Stomach (tissue), 9 donors: ENCODE measurements around the gene EEA1. TPM values are rescaled to one million over a fixed set of nuclear protein-coding genes. Genes with fewer than 3 reads are reported as not detected.
A peak's percentile ranks its signal among the peaks of the same experiment; 100 is the strongest.

Experiments used
- DNase-seq, 2 donors: peaks; one replicate each; pipeline versions ENCODE4 v3.0.0 to v3.0.0-alpha.2; 2013 to 2019
- H3K27ac ChIP-seq, 5 donors: fragments of 200-600 bp in 4 of 5; sonication (generic) in 4 of 5; one replicate each; pipeline ENCODE4 v1.5.1; 2013 to 2019; ENCODE audit warnings: mild to moderate bottlenecking in 1 of 5, moderate library complexity in 1 of 5
- H3K27me3 ChIP-seq, 3 donors: fragments of 200-600 bp; sonication (generic); one replicate each; pipeline ENCODE4 v1.5.1; 2017 to 2019; ENCODE audit warnings: mixed run types in 1 of 3
- H3K36me3 ChIP-seq, 4 donors: fragments of 200-600 bp; sonication (generic); 1 replicate in 3 of 4; 2 replicates in 1 of 4; pipeline ENCODE4 v1.5.1; 2016 to 2019
- H3K4me1 ChIP-seq, 4 donors: fragments of 200-600 bp; sonication (generic); one replicate each; pipeline ENCODE4 v1.5.1; 2016 to 2019
- H3K4me3 ChIP-seq, 4 donors: fragments of 200-600 bp; sonication (generic) in 3 of 4; one replicate each; pipeline ENCODE4 v1.5.1; 2016 to 2019; ENCODE audit warnings: mild to moderate bottlenecking in 1 of 4
- H3K9me3 ChIP-seq, 4 donors: fragments of 200-600 bp; sonication (generic); one replicate each; pipeline ENCODE4 v1.5.1; 2016 to 2019
- EP300 ChIP-seq: sonication (generic); formaldehyde crosslinking; IDR thresholded peaks from one replicate; pipeline ENCODE4 v1.6.1; 2017; ENCODE audit warnings: antibody characterized with exemption
- POLR2A ChIP-seq, 4 donors: fragments of 450-650 bp; IDR thresholded peaks; one replicate each; pipeline ENCODE4 v1.6.1; 2016; ENCODE audit warnings: antibody characterized with exemption in 4 of 4, control low read depth in 2 of 4, mild to moderate bottlenecking in 1 of 4, moderate library complexity in 1 of 4
- POLR2AphosphoS5 ChIP-seq, 3 donors: sonication (generic); formaldehyde crosslinking; IDR thresholded peaks; one replicate each; pipeline ENCODE4 v1.6.1; 2016; ENCODE audit warnings: antibody characterized with exemption in 3 of 3
- WGBS, 5 donors: extraction: QIAGEN DNeasy Blood & Tissue Kit in 3 of 5; methylation state at CpG; one replicate each; pipeline versions ENCODE4 v1.1.5 to v1.1.7; 2013 to 2018; 5-methylcytosine and 5-hydroxymethylcytosine counted together
- intact Hi-C: fragments of 100-400 bp; cut with DNase I; formaldehyde crosslinking; loops from one replicate; pipeline ENCODE4 v1.15.1; 2023; ENCODE audit warnings: low total_unique reads
- polyA plus RNA-seq, 3 donors: library from polyadenylated mRNA; stranded (reverse); fragments of 200-250 nt; gene quantifications; one replicate each; pipeline ENCODE4 v1.2.3, GENCODE V29; 2013
- total RNA-seq, 5 donors: library from RNA; depleted of rRNA; stranded (reverse); fragments of >200 nt; gene quantifications; one replicate each; pipeline versions ENCODE4 v1.1.0 to v1.2.3, GENCODE V29; 2014 to 2016
- TF ChIP-seq, protein P1 (sequence below), 7 experiments: fragments of 450-650 bp in 4 of 7; fragments of 200-600 bp in 3 of 7; sonication (generic) in 3 of 7; IDR thresholded peaks; one replicate each; pipeline ENCODE4 v1.5.1; 2016 to 2019; ENCODE audit warnings: antibody characterized with exemption in 7 of 7, control low read depth in 2 of 7, mild to moderate bottlenecking in 1 of 7
- donor health status: healthy with polysubstance abuse.
- donor health status: Bipolar disorder and iron deficiency.
- donor health status: healthy.

EEA1 gene
- total and polyA plus RNA-seq, 8 donors, result 2.0 to 24.2 (median 10.8) TPM

DNA sequence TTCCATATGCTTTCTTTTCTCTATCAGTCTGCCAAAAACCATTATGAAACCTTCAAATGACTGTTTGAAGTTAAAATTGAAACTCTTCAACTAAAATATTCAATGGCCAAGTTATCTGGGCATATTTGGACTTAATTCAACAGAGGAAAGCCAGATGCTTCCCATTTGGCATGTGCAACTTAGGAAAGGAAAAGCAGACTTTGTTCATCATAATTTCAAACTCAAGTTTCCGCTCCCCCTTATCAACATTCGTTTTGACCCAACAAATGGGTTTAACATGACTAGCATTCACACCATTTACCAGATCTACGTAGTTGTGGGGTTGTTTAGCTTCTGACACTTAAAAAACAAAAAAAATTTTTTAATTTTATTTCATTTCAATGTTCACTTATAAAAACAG lies 150.6 kb downstream of the EEA1 start:
- TF ChIP-seq POLR2AphosphoS5 (IDR thresholded peaks at IDR 0.05) (no peak), POLR2A (IDR thresholded peaks at IDR 0.05) (no peak), EP300 (no peak)
- TF ChIP-seq, protein P1, sequence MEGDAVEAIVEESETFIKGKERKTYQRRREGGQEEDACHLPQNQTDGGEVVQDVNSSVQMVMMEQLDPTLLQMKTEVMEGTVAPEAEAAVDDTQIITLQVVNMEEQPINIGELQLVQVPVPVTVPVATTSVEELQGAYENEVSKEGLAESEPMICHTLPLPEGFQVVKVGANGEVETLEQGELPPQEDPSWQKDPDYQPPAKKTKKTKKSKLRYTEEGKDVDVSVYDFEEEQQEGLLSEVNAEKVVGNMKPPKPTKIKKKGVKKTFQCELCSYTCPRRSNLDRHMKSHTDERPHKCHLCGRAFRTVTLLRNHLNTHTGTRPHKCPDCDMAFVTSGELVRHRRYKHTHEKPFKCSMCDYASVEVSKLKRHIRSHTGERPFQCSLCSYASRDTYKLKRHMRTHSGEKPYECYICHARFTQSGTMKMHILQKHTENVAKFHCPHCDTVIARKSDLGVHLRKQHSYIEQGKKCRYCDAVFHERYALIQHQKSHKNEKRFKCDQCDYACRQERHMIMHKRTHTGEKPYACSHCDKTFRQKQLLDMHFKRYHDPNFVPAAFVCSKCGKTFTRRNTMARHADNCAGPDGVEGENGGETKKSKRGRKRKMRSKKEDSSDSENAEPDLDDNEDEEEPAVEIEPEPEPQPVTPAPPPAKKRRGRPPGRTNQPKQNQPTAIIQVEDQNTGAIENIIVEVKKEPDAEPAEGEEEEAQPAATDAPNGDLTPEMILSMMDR (IDR thresholded peaks at IDR 0.05), result no peak

DNA sequence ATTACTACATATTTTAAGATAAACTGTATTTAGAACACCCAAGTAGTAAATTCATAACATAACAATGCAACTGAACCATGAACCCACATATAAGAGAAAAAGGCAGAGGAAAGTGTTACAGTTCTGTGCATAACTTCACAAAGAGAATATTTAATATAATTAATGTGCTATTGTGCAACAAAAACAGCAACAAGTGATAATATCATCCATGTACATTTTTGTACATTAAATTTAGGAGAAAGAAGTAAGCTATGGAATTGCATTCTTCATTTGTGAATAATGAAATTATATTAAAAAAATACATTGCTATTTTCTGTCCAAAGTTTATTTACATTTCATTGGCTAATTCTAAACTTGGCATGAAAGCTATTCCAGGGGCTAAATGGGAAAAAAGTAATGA lies 153.7 kb downstream of the EEA1 start:
- peaks cover 3 to 50% (median 45%) of the 10 kb centered on the region in 4 donors for H3K36me3 ChIP-seq
- no peak for DNase-seq
- no peaks in the 10 kb centered on the region for H3K9me3 ChIP-seq
- H3K4me3 ChIP-seq, result no peak overlapping the region
- no peak overlapping the region for H3K27ac ChIP-seq
- no peaks in the 10 kb centered on the region for H3K27me3 ChIP-seq
- intact Hi-C loops, result no loop called here
- TF ChIP-seq POLR2A (IDR thresholded peaks at IDR 0.05) (no peak), POLR2AphosphoS5 (IDR thresholded peaks at IDR 0.05) (no peak), EP300 (no peak)
- TF ChIP-seq, protein P1 (IDR thresholded peaks at IDR 0.05), result no peak
- peaks cover 0 to 9% (median 6%) of the 10 kb centered on the region in 4 donors for H3K4me1 ChIP-seq

More for the DNA sequence above, 150.6 kb downstream of the EEA1 start:
- intact Hi-C loops, result no loop called here
- H3K36me3 ChIP-seq, result peaks cover 3 to 57% (median 52%) of the 10 kb centered on the region in 4 donors
- WGBS, 5 donors, result 81 to 88% (median 82%) methylated on average over 3 of the region's 3 CpGs
- H3K27ac ChIP-seq, result no peak overlapping the region
- DNase-seq, result peak in 1 of 2 donors; percentile 21
- H3K9me3 ChIP-seq, result no peaks in the 10 kb centered on the region
- no peak overlapping the region for H3K4me3 ChIP-seq
- H3K27me3 ChIP-seq, result no peaks in the 10 kb centered on the region
- H3K4me1 ChIP-seq, result no peaks in the 10 kb centered on the region

DNA sequence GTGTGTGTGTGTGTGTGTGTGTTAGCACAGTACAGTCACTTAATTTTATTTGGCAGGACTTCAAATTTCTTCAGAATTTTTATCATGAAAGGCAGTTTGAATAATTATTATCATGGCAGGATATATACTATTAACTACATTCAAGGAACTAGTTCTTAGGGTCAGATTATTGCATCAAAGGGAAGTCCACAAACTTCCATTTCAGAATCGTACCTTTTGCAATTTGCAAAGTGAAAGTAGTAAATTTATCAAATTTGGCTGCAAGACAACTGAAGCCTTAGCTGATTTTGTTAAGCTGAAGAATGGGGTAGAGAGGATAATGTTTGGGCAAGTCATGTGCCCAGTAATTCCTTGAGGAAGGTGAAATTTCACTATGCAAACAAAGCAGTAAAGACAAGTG lies 158.1 kb downstream of the EEA1 start:
- no peaks in the 10 kb centered on the region for H3K27me3 ChIP-seq
- no peaks in the 10 kb centered on the region for H3K9me3 ChIP-seq
- DNase-seq, result no peak
- TF ChIP-seq EP300 (no peak), POLR2A (IDR thresholded peaks at IDR 0.05) (no peak), POLR2AphosphoS5 (IDR thresholded peaks at IDR 0.05) (no peak)
- TF ChIP-seq, protein P1 (IDR thresholded peaks at IDR 0.05), result no peak
- 26 to 45% (median 29%) methylated on average over 1 of the region's 1 CpG for WGBS, 5 donors
- peaks cover 0 to 11% (median 8%) of the 10 kb centered on the region in 4 donors for H3K36me3 ChIP-seq
- H3K4me3 ChIP-seq, result no peak overlapping the region
- intact Hi-C loops, result no loop called here
- no peak overlapping the region for H3K27ac ChIP-seq
- H3K4me1 ChIP-seq, result peaks cover 0 to 28% (median 6%) of the 10 kb centered on the region in 4 donors

DNA sequence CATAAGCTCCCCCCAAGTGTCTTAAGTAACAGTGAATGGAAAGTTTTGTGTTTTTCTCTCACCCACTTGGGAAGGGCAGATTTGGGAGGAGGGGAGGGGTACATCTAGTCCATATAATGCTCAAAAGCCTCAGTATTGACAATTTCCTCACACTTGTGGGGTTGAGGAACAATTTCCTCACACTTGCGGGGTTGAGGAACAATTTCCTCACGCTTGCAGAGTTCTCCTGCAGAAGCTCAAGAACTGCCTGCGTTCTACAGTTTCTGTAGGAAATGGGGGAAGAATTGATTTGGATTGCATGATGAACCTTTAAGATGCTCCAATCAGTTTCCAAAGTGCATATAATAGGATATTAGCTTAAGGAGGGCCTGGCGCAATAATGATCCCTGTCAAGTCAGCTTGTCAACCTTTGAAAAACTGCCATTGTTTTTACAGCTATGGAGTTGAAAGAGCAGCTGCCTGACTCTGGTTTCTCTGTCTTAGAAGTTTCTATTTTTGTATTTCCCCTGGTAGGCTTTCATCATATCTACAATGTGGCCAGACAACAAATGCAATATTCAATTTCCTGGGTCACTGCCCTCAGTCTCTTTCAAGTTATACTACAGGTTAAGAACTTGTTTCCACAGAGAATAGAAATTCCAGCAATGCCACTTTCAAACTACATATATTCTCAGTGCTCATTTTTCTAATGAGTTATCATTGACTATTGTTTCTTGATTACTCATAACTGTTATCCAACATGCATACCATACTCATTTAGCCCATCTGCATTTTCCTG lies 159.8 kb downstream of the EEA1 start:
- TF ChIP-seq POLR2AphosphoS5 (IDR thresholded peaks at IDR 0.05) (no peak), EP300 (no peak), POLR2A (IDR thresholded peaks at IDR 0.05) (no peak)
- TF ChIP-seq, protein P1 (IDR thresholded peaks at IDR 0.05), result no peak
- peaks cover 0 to 28% (median 6%) of the 10 kb centered on the region in 4 donors for H3K4me1 ChIP-seq
- DNase-seq, result peak in 1 of 2 donors; percentile 32
- H3K4me3 ChIP-seq, result no peak overlapping the region
- no peaks in the 10 kb centered on the region for H3K9me3 ChIP-seq
- WGBS, 5 donors, result 69 to 83% (median 80%) methylated on average over 4 of the region's 4 CpGs
- intact Hi-C loops, result no loop called here
- no peaks in the 10 kb centered on the region for H3K36me3 ChIP-seq
- H3K27ac ChIP-seq, result peak overlapping the region in 2 of 5 donors; percentile 29 to 34
- H3K27me3 ChIP-seq, result no peaks in the 10 kb centered on the region
